ENCODE measurements around the gene GIPR. TPM values are rescaled to one million over a fixed set of nuclear protein-coding genes. Genes with fewer than 3 reads are reported as not detected.
"Not testable (repeated sequence)": the region's sequence is repeated elsewhere in the genome, so short reads cannot be mapped to it uniquely, and the experiment has no call there.

Gene GIPR
- total RNA-seq, 6 donors from 2014 or later, result 2.9 to 17.8 (median 6.0) TPM

DNA sequence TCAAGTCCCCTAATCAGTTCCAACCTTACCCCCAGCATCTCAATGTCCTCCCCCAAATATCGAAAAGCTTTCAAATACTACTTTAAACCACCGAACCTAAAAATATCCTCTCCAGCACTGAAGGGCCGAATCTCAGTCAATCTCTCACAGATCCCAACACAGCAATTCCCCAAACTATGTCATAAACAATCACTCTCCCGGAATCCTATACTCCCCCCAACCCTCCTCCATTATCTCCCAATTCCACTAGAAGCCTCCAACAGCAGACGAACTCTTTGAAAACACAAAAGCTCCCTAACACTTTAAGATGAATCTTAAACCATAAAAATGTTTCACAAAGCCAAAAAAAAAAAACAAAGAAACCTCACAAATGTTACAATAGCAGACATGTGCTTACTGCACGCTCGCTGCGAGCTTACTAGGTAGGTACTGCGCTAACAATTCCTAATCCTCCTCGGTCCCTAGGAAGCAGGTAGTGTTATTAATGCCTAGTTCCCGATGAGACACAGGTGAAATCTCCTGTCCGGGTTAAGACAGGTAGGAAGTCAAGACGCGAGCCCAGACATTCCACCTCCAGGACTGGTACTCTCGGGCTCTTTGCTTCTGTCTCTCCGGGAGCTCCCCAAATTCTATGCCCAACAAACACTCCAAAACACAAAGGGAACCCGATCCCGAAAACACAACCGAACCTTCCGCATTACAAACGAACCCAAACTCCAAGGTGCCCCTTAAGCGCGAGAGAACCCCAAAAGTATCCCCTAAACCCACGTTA, 48.5 kb downstream of the GIPR start:
- ATAC-seq (ENCODE audit: low FRiP score in 2 of 2), result no peak
- 2% methylated on average over 21 to 24 of the region's 24 CpGs for WGBS, 2 donors

DNA sequence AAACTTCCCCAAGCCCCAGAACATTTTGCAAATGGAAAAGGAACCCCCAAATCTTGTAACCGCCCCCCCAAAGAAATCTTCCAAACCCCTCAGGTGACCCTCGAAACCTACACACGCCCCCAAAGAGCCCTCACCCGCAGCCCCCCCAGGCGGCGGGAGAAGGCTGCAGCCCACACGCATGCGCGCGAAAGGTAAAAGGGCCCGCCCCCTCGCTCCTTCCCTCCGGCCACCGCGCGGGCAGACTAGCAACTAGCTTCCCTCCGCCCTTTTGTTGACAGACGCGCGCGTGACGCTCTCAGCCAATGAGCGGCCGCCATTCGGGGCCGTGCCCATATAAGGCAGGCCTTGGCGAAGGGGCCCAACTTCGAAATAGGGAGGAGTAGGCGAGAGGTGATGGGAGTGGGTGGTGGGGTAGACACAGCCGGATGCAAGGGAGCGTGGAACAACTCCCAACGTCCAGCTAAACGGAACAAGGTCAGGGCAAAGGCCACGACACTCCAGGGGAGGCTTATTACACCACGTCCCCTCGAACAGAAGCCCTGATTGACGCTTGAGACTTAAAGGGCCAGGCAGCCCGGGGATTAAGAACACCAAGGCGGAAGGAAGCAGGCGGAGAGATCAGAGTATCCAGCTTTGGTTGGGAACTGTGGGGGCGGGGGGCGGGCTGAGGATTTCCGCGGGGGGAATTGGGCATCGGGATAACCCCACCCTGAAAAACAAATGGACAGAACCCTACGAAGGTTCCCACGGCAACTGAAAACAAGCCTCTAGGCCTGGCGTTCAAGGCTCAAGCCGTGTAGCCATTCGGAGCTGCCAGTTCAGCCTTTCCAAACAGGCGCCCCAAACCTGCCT, 49.3 kb downstream of the GIPR start:
- DNase-seq, result peak; percentile 99
- 1% methylated on average over 38 to 48 of the region's 51 CpGs for WGBS, 2 donors
- TF ChIP-seq EP300 (IDR thresholded peaks at IDR 0.05) (peak in 1 of 4 donors; percentile 93), POLR2AphosphoS5 (IDR thresholded peaks at IDR 0.05) (peak; percentile 94 to 96), POLR2A (IDR thresholded peaks at IDR 0.05) (peak in 2 of 4 donors; percentile 22 to 62)
- TF ChIP-seq, protein P1, sequence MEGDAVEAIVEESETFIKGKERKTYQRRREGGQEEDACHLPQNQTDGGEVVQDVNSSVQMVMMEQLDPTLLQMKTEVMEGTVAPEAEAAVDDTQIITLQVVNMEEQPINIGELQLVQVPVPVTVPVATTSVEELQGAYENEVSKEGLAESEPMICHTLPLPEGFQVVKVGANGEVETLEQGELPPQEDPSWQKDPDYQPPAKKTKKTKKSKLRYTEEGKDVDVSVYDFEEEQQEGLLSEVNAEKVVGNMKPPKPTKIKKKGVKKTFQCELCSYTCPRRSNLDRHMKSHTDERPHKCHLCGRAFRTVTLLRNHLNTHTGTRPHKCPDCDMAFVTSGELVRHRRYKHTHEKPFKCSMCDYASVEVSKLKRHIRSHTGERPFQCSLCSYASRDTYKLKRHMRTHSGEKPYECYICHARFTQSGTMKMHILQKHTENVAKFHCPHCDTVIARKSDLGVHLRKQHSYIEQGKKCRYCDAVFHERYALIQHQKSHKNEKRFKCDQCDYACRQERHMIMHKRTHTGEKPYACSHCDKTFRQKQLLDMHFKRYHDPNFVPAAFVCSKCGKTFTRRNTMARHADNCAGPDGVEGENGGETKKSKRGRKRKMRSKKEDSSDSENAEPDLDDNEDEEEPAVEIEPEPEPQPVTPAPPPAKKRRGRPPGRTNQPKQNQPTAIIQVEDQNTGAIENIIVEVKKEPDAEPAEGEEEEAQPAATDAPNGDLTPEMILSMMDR (IDR thresholded peaks at IDR 0.05), result peak in 4 of 6 experiments; percentile 9 to 49 (median 17)
- Histone ChIP-seq H3K36me3 (peaks cover 0 to 15% (median 9%) of the 10 kb centered on the region in 4 donors), H3K27me3 (no peaks in the 10 kb centered on the region), H3K27ac (peak overlapping the region; percentile 90 to 95 (median 94)), H3K4me1 (peaks cover 16 to 26% (median 19%) of the 10 kb centered on the region in 4 donors), H3K4me3 (peak overlapping the region; percentile 44 to 74 (median 61)), H3K9me3 (no peaks in the 10 kb centered on the region)
- peak; percentile 97 to 99 for ATAC-seq (ENCODE audit: low FRiP score in 2 of 2)

More for the DNA sequence above, 48.5 kb downstream of the GIPR start:
- H3K36me3 ChIP-seq, result peaks cover 0 to 18% (median 17%) of the 10 kb centered on the region in 4 donors
- peaks cover 16 to 26% (median 17%) of the 10 kb centered on the region in 4 donors for H3K4me1 ChIP-seq
- TF ChIP-seq, protein P1 (IDR thresholded peaks at IDR 0.05), result no peak
- peak in 1 of 4 donors; percentile 19 for TF ChIP-seq POLR2A (IDR thresholded peaks at IDR 0.05)
- no peak for TF ChIP-seq POLR2AphosphoS5 (IDR thresholded peaks at IDR 0.05)
- TF ChIP-seq EP300 (IDR thresholded peaks at IDR 0.05), result no peak
- H3K27me3 ChIP-seq, result no peaks in the 10 kb centered on the region
- peak overlapping the region; percentile 44 to 74 (median 61) for H3K4me3 ChIP-seq
- peak overlapping the region; percentile 50 to 95 (median 94) for H3K27ac ChIP-seq
- DNase-seq, result peak in 1 of 2 donors; percentile 44
- H3K9me3 ChIP-seq, result no peaks in the 10 kb centered on the region

DNA sequence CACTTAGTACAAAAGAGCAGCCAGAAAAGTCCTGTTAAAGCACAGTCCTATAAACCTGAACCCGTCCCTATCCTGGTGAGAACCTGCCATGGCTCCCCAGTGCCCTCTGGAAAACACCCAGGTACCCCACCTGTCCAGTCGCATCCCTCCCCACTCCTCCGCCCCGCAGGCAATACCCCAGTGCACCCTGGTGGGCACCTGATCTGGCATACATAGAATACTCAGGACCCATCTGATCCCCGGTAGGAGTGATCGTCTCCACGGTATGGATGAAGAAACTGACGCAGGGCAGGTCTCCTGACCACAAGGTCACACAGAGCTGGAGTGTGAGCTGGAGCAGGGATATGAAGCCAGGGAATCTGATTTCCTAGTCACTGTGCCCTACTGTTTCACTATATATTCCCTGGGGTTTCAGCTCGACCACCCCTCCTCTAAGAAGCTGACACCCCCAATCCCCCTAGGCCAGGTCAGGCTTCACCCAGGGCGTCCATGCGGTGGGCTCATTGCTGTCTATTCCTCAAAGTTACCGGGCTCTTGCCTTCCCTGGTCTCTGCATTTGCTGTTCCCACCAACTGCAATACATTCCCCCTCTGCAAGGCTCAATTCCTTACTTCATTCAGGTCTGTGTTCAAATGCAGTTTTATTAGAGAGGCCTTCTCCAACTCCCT, 50.1 kb downstream of the GIPR start:
- DNase-seq, result no peak
- Histone ChIP-seq H3K9me3 (no peaks in the 10 kb centered on the region), H3K27ac (peak overlapping the region; percentile 90 to 95 (median 94)), H3K36me3 (peaks cover 1 to 12% (median 6%) of the 10 kb centered on the region in 4 donors), H3K4me3 (peak overlapping the region; percentile 26 to 74 (median 61)), H3K27me3 (no peaks in the 10 kb centered on the region), H3K4me1 (peaks cover 16 to 26% (median 20%) of the 10 kb centered on the region in 4 donors)
- TF ChIP-seq, protein P1 (IDR thresholded peaks at IDR 0.05), result no peak
- TF ChIP-seq POLR2A (IDR thresholded peaks at IDR 0.05), result no peak
- no peak for TF ChIP-seq EP300 (IDR thresholded peaks at IDR 0.05)
- TF ChIP-seq POLR2AphosphoS5 (IDR thresholded peaks at IDR 0.05), result no peak
- ATAC-seq (ENCODE audit: low FRiP score in 2 of 2), result no peak
- 60 to 64% methylated on average over 12 of the region's 12 CpGs for WGBS, 2 donors

DNA sequence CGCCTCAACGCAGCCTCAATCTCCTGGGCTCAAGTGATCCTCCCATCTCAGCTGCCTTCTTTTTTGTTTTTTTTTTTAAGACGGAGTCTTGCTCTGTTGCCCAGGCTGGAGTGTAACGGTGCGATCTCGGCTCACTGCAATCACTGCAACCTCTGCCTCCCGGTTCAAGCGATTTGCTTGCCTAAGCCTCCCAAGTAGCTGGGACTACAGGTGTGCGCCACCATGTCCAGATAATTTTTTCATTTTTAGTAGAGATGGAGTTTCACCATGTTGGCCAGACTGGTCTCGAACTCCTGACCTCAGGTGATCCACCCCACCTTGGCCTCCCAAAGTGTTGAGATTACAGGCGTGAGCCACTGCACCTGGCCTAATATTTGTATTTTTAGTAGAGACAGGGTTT, 52.0 kb downstream of the GIPR start:
- H3K4me3 ChIP-seq; H3K27me3 ChIP-seq; DNase-seq; H3K9me3 ChIP-seq; ATAC-seq (ENCODE audit: low FRiP score in 2 of 2): not testable (repeated sequence)
- WGBS, 2 donors, result 97 to 98% methylated on average over 9 to 11 of the region's 11 CpGs
- Histone ChIP-seq H3K36me3 (peaks cover 2 to 14% (median 7%) of the 10 kb centered on the region in 4 donors), H3K4me1 (peaks cover 16 to 26% (median 20%) of the 10 kb centered on the region in 4 donors), H3K27ac (peak overlapping the region in 3 of 4 donors; percentile 19 to 67 (median 56))

DNA sequence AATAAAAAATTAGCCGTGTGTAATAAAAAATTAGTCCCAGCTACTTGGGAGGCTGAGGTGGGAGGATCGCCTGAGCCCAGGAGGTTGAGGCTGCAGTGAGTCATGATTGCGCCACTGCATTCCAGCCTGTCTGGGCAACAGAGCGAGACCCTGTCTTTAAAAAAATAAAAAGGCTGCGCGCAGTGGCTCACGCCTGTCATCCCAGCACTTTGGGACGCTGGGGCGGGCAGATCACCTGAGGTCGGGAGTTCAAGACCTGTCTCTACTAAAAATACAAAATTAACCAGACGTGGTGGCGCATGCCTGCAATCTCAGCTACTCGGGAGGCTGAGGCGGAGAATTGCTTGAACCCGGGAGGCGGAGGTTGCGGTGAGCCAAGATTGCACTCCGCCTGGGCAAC, 60.7 kb downstream of the GIPR start:
- 94 to 96% methylated on average over 18 of the region's 18 CpGs for WGBS, 2 donors
- ATAC-seq (ENCODE audit: low FRiP score in 2 of 2); H3K27me3 ChIP-seq; H3K27ac ChIP-seq; H3K9me3 ChIP-seq; H3K36me3 ChIP-seq; DNase-seq; H3K4me3 ChIP-seq: not testable (repeated sequence)
- H3K4me1 ChIP-seq, result peaks cover 13 to 25% (median 16%) of the 10 kb centered on the region in 4 donors

Measured in upper lobe of left lung (tissue), 6 donors.